CD14-positive monocyte (primary cell): ENCODE measurements around the gene CCDC78. TPM values are rescaled to one million over a fixed set of nuclear protein-coding genes. Genes with fewer than 3 reads are reported as not detected.

ENCODE experiments used
- DNase-seq, 3 donors: peaks; one replicate each; pipeline ENCODE4 v3.0.0-alpha.2; 2011 to 2022
- H2AFZ ChIP-seq: 2 replicates; pipeline ENCODE4 v1.6.0; 2012; ENCODE audit warnings: mild to moderate bottlenecking, low read depth, low read length, inconsistent platforms; ENCODE audit not compliant: insufficient read depth, poor library complexity, severe bottlenecking
- H3K27ac ChIP-seq, 2 donors: 1 replicate in 1 of 2; 2 replicates in 1 of 2; pipeline ENCODE4 v1.5.1; 2012 to 2013; ENCODE audit warnings: low read length in 2 of 2, control low read depth in 1 of 2, inconsistent platforms in 1 of 2, low read depth in 1 of 2, mild to moderate bottlenecking in 1 of 2
- H3K27me3 ChIP-seq, 2 donors: one replicate each; pipeline versions ENCODE4 v1.6.0 to v1.6.1; 2011 to 2013; ENCODE audit warnings: low read length in 2 of 2; ENCODE audit not compliant: control insufficient read depth in 2 of 2, insufficient read depth in 2 of 2
- H3K36me3 ChIP-seq, 2 donors: replicated peaks in 1 of 2; 1 replicate in 1 of 2; 2 replicates in 1 of 2; pipeline versions ENCODE4 v1.5.1 to v1.6.1; 2012 to 2013; ENCODE audit warnings: low read length in 2 of 2, control low read depth in 1 of 2, inconsistent platforms in 1 of 2, mild to moderate bottlenecking in 1 of 2; ENCODE audit not compliant: insufficient read depth in 2 of 2, control insufficient read depth in 1 of 2
- H3K4me1 ChIP-seq, 2 donors: 1 replicate in 1 of 2; 2 replicates in 1 of 2; pipeline versions ENCODE4 v1.5.1 to v1.6.1; 2012 to 2013; ENCODE audit warnings: low read length in 2 of 2, control low read depth in 1 of 2, inconsistent platforms in 1 of 2, mild to moderate bottlenecking in 1 of 2, moderate library complexity in 1 of 2; ENCODE audit not compliant: insufficient read depth in 2 of 2, control insufficient read depth in 1 of 2
- H3K4me2 ChIP-seq: replicated peaks from 2 replicates; pipeline ENCODE3; 2012; ENCODE audit warnings: low read length, moderate library complexity, mild to moderate bottlenecking; ENCODE audit not compliant: poor library complexity, severe bottlenecking; ENCODE audit errors: extremely low read depth
- H3K4me3 ChIP-seq, 3 experiments: fragments of 200-600 bp in 1 of 3; sonication (generic) in 1 of 3; replicated peaks in 1 of 3; 1 replicate in 2 of 3; 2 replicates in 1 of 3; pipeline ENCODE4 v1.5.1; 2011 to 2013; ENCODE audit warnings: low read length in 3 of 3, mild to moderate bottlenecking in 3 of 3, control low read depth in 2 of 3, low read depth in 2 of 3, inconsistent platforms in 1 of 3, moderate library complexity in 1 of 3
- H3K79me2 ChIP-seq: 2 replicates; pipeline ENCODE4 v1.6.0; 2012; ENCODE audit warnings: mild to moderate bottlenecking, control low read depth, inconsistent platforms, low read length, moderate library complexity; ENCODE audit not compliant: insufficient read depth
- H3K9ac ChIP-seq: 2 replicates; pipeline ENCODE4 v1.6.0; 2017; ENCODE audit warnings: low read length, mild to moderate bottlenecking; ENCODE audit not compliant: insufficient read depth, poor library complexity, severe bottlenecking
- H3K9me3 ChIP-seq, 2 donors: replicated peaks in 1 of 2; 1 replicate in 1 of 2; 2 replicates in 1 of 2; pipeline versions ENCODE4 v1.5.1 to v1.6.1; 2012 to 2013; ENCODE audit warnings: low read length in 2 of 2, control low read depth in 1 of 2; ENCODE audit not compliant: control insufficient read depth in 1 of 2, insufficient read depth in 1 of 2
- H4K20me1 ChIP-seq: 2 replicates; pipeline ENCODE4 v1.6.0; 2012; ENCODE audit warnings: mild to moderate bottlenecking, low read length, control low read depth, moderate library complexity; ENCODE audit not compliant: insufficient read depth
- H3K27ac Mint-ChIP-seq, 7 donors: one replicate each; pipeline ENCODE4 v1.8.0; 2020; ENCODE audit warnings: mild to moderate bottlenecking in 7 of 7, mixed read lengths in 7 of 7, moderate library complexity in 6 of 7, inconsistent platforms in 2 of 7
- H3K27me3 Mint-ChIP-seq, 3 donors: one replicate each; pipeline ENCODE4 v1.8.0; 2021 to 2022; ENCODE audit warnings: low read depth in 3 of 3, mild to moderate bottlenecking in 3 of 3, mixed read lengths in 3 of 3, moderate library complexity in 3 of 3, inconsistent platforms in 1 of 3
- H3K36me3 Mint-ChIP-seq, 2 donors: one replicate each; pipeline ENCODE4 v1.8.0; 2020; ENCODE audit warnings: mixed read lengths in 2 of 2, inconsistent platforms in 1 of 2, mild to moderate bottlenecking in 1 of 2
- H3K4me1 Mint-ChIP-seq: one replicate; pipeline ENCODE4 v1.8.0; 2020; ENCODE audit warnings: mild to moderate bottlenecking, mixed read lengths
- H3K4me3 Mint-ChIP-seq, 2 donors: one replicate each; pipeline ENCODE4 v1.8.0; 2020; ENCODE audit warnings: mild to moderate bottlenecking in 2 of 2, mixed read lengths in 2 of 2, moderate library complexity in 1 of 2
- H3K9me3 Mint-ChIP-seq, 7 donors: one replicate each; pipeline ENCODE4 v1.8.0; 2020 to 2022; ENCODE audit warnings: mixed read lengths in 7 of 7, mild to moderate bottlenecking in 6 of 7, moderate library complexity in 6 of 7, inconsistent platforms in 2 of 7
- CTCF ChIP-seq: fragments of 200-600 bp; IDR thresholded peaks from one replicate; pipeline ENCODE4 v1.8.0; 2022; ENCODE audit warnings: antibody characterized with exemption, mild to moderate bottlenecking
- WGBS: methylation state at CpG from one replicate; pipeline ENCODE4 v1.1.5; 2013; ENCODE audit warnings: missing lambda C conversion rate; ENCODE audit not compliant: insufficient coverage; 5-methylcytosine and 5-hydroxymethylcytosine counted together
- intact Hi-C, 2 donors: fragments of 100-400 bp; cut with micrococcal nuclease; formaldehyde crosslinking; loops; one replicate each; pipeline versions ENCODE4 v1.15.0 to v1.15.1; 2023
- polyA plus RNA-seq, 3 donors: library from polyadenylated mRNA; depleted of rRNA in 1 of 3; unstranded in 2 of 3; stranded (reverse) in 1 of 3; fragments of 300-500 nt in 2 of 3; fragments of >200 nt in 1 of 3; fragmentation: Illumina TruSeq in 2 of 3; gene quantifications; 1 replicate in 2 of 3; 2 replicates in 1 of 3; pipeline ENCODE4 v1.2.3, GENCODE V29; 2012 to 2021

Gene CCDC78
- polyA plus RNA-seq, 3 donors, result 0.96 TPM; not detected in 2

GRCh38 chr16:739560-740458 lies 13.6 kb upstream of the CCDC78 start:
- H3K4me2 ChIP-seq, result peak overlapping the region; percentile 91
- peaks cover 14 to 17% of the 10 kb centered on the region in 2 donors for H3K4me1 ChIP-seq
- DNase-seq, result no peak
- peaks cover 5% of the 10 kb centered on the region for H4K20me1 ChIP-seq
- peak overlapping the region; percentile 91 for H2AFZ ChIP-seq
- peak overlapping the region; percentile 81 to 85 for H3K4me3 Mint-ChIP-seq
- intact Hi-C loops, result no loop called here
- WGBS, result 56% methylated on average over 38 of the region's 38 CpGs
- peaks cover 12% of the 10 kb centered on the region for H3K79me2 ChIP-seq
- no peak for TF ChIP-seq CTCF
- H3K27ac Mint-ChIP-seq, result peak overlapping the region in 2 of 7 donors; percentile 23 to 58
- peaks cover 16% of the 10 kb centered on the region for H3K4me1 Mint-ChIP-seq
- peak overlapping the region; percentile 86 for H3K9ac ChIP-seq
- no peaks in the 10 kb centered on the region for H3K9me3 ChIP-seq
- peaks cover 32 to 35% of the 10 kb centered on the region in 2 donors for H3K36me3 ChIP-seq
- H3K27ac ChIP-seq, result peak overlapping the region in 1 of 2 donors; percentile 76
- peak overlapping the region; percentile 84 to 96 (median 90) for H3K4me3 ChIP-seq
- peaks cover 32 to 48% of the 10 kb centered on the region in 2 donors for H3K36me3 Mint-ChIP-seq
- peaks cover 0 to 3% (median 0%) of the 10 kb centered on the region in 3 donors for H3K27me3 Mint-ChIP-seq
- no peaks in the 10 kb centered on the region for H3K27me3 ChIP-seq
- H3K9me3 Mint-ChIP-seq, result no peaks in the 10 kb centered on the region

- Mint-ChIP-seq H3K9me3 (no peaks in the 10 kb centered on the region), H3K36me3 (peaks cover 55 to 75% of the 10 kb centered on the region in 2 donors), H3K4me3 (no peak overlapping the region), H3K27ac (no peak overlapping the region), H3K27me3 (peaks cover 0 to 3% (median 0%) of the 10 kb centered on the region in 3 donors), H3K4me1 (peaks cover 16% of the 10 kb centered on the region)
- Histone ChIP-seq H3K4me3 (no peak overlapping the region), H3K4me1 (peaks cover 14 to 17% of the 10 kb centered on the region in 2 donors), H3K9ac (no peak overlapping the region), H3K9me3 (no peaks in the 10 kb centered on the region), H3K4me2 (no peak overlapping the region), H3K79me2 (peaks cover 12% of the 10 kb centered on the region), H2AFZ (no peak overlapping the region), H3K27ac (no peak overlapping the region), H3K36me3 (peaks cover 58 to 63% of the 10 kb centered on the region in 2 donors), H4K20me1 (peaks cover 5% of the 10 kb centered on the region), H3K27me3 (no peaks in the 10 kb centered on the region)
- DNase-seq, result no peak
- no peak for TF ChIP-seq CTCF
- intact Hi-C loops, result no loop called here
- WGBS, result 96% methylated on average over 26 of the region's 29 CpGs
Observed at GRCh38 chr16:736936-737481, 10.8 kb upstream of the CCDC78 start.
